Activated T-cell treated with anti-CD3 and anti-CD28 coated beads for 48 hours (primary cell): ENCODE data around the gene FAM229B.
"Not testable (repeated sequence)": the region's sequence is repeated elsewhere in the genome, so short reads cannot be mapped to it uniquely, and the experiment has no call there.

Experiments
- DNase-seq: peaks from one replicate; pipeline ENCODE4 v3.0.0-alpha.2; 2020; ENCODE audit warnings: low read depth

Gene FAM229B

GRCh38 chr6:112065426-112065986 is 21.9 kb upstream of the FAM229B start:
- no peak for DNase-seq

GRCh38 chr6:112066606-112067005 is 20.8 kb upstream of the FAM229B start:
- DNase-seq = no peak

GRCh38 chr6:112081569-112081968 is 5.8 kb upstream of the FAM229B start:
- DNase-seq = no peak

GRCh38 chr6:112085286-112086065 is 1.9 kb upstream of the FAM229B start:
- DNase-seq = no peak

- DNase-seq = no peak
These were observed 651 bp upstream of the FAM229B start for GRCh38 chr6:112086744-112087135.

GRCh38 chr6:112087916-112088315 is 525 bp downstream of the FAM229B start:
- no peak for DNase-seq

GRCh38 chr6:112096901-112097300 is 9.5 kb downstream of the FAM229B start:
- DNase-seq = no peak

GRCh38 chr6:112100561-112100960 is 13.2 kb downstream of the FAM229B start:
- DNase-seq = no peak

- DNase-seq = not testable (repeated sequence)
These were observed 18.6 kb downstream of the FAM229B start for GRCh38 chr6:112106026-112106425.

- no peak for DNase-seq
These were observed 19.2 kb downstream of the FAM229B start for GRCh38 chr6:112106562-112106961.

- no peak for DNase-seq
These were observed 21.9 kb downstream of the FAM229B start for GRCh38 chr6:112109262-112109661.

GRCh38 chr6:112113431-112113830 is 26.0 kb downstream of the FAM229B start:
- no peak for DNase-seq

- DNase-seq = no peak
These were observed 26.5 kb downstream of the FAM229B start for GRCh38 chr6:112113918-112114317.

- DNase-seq = no peak
These were observed 27.3 kb downstream of the FAM229B start for GRCh38 chr6:112114577-112115223.

GRCh38 chr6:112116221-112116620 is 28.8 kb downstream of the FAM229B start:
- no peak for DNase-seq

GRCh38 chr6:112117554-112117953 is 30.2 kb downstream of the FAM229B start:
- no peak for DNase-seq

GRCh38 chr6:112118034-112118433 is 30.6 kb downstream of the FAM229B start:
- DNase-seq = no peak

GRCh38 chr6:112122756-112123155 is 35.4 kb downstream of the FAM229B start:
- DNase-seq = no peak

GRCh38 chr6:112123982-112124381 is 36.6 kb downstream of the FAM229B start:
- no peak for DNase-seq

- DNase-seq = no peak
These were observed 40.8 kb downstream of the FAM229B start for GRCh38 chr6:112128208-112128607.

GRCh38 chr6:112130878-112131277 is 43.5 kb downstream of the FAM229B start:
- DNase-seq = no peak

GRCh38 chr6:112139052-112139451 is 51.7 kb downstream of the FAM229B start:
- DNase-seq = no peak

GRCh38 chr6:112141707-112142106 is 54.3 kb downstream of the FAM229B start:
- DNase-seq = no peak
